ENCODE results near the gene ANKRD11. TPM values are rescaled to one million over a fixed set of nuclear protein-coding genes. Genes with fewer than 3 reads are reported as not detected.

ANKRD11 gene
- total RNA-seq, 4 donors from 2014 or later: 67.0 to 107 (median 88.9) TPM

DNA sequence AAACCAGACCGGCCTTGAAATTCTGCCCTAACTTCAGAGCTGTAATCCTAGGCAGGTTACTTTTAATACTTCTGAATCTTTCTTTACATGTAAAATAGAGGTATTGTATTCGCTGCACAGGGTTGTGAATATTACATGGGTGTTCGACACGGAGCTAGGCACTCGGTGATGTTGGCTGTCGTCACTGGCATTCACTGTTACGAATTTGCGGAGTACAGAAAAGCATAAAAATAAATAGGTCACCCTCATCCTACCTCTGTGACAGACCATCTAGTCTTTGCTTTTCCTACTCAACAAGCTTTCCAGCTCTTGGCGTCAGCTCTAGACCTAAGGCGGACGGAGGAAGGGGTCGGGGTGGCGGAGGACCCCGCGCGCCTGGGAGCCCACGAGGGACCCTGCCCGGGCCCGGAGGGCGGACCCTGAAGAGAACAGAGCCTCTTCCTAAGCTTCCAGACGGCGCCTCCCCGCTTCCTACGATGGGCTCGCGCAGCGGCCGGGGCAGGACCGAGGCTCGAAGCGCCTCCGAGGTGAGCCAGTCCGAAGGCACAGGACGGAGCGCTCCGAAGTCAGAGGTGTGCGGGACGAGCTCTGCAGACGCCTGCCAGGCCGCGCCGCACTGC, 17.0 kb upstream of the ANKRD11 start:
- H3K4me3 ChIP-seq: peak overlapping the region; percentile 84 to 96
- 29% methylated on average over 8 of the region's 42 CpGs; no CpG with 5 or more reads in 1 of the 2 donors for WGBS, 2 donors (ENCODE audit: low coverage in 1 of 2)
- no peaks in the 10 kb centered on the region for H3K27me3 ChIP-seq
- peak overlapping the region; percentile 70 to 99 (median 94) for H3K27ac ChIP-seq
- peaks cover 0 to 54% (median 27%) of the 10 kb centered on the region in 3 donors for H3K4me1 ChIP-seq
- no peak for TF ChIP-seq POLR2AphosphoS5 (IDR thresholded peaks at IDR 0.05)
- no peaks in the 10 kb centered on the region for H3K9me3 ChIP-seq
- peaks cover 0 to 22% of the 10 kb centered on the region in 2 donors for H3K36me3 ChIP-seq
- ATAC-seq: no peak

DNA sequence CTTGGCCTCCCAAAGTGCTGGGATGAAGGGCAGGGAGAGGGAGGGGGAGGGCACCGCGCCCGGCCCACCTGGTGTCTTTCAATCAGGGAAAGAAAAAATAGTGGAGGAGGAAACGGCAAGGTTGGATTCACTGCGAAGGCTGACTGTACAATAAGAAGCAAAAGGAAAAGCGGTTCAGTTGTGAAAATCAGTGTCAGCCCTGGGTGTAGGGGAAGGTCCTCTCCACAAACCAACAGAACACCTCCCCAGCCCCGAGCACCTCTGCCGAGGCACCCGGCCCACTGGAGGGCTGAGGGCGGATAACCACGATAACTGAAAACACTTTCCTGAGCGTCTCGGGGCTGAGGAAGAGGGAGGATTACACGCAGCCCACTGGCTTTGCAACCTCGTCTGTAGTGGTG, 16.4 kb upstream of the ANKRD11 start:
- 41 to 50% methylated on average over 2 to 9 of the region's 15 CpGs for WGBS, 2 donors (ENCODE audit: low coverage in 1 of 2)
- TF ChIP-seq POLR2AphosphoS5 (IDR thresholded peaks at IDR 0.05): no peak
- TF ChIP-seq, protein P1, sequence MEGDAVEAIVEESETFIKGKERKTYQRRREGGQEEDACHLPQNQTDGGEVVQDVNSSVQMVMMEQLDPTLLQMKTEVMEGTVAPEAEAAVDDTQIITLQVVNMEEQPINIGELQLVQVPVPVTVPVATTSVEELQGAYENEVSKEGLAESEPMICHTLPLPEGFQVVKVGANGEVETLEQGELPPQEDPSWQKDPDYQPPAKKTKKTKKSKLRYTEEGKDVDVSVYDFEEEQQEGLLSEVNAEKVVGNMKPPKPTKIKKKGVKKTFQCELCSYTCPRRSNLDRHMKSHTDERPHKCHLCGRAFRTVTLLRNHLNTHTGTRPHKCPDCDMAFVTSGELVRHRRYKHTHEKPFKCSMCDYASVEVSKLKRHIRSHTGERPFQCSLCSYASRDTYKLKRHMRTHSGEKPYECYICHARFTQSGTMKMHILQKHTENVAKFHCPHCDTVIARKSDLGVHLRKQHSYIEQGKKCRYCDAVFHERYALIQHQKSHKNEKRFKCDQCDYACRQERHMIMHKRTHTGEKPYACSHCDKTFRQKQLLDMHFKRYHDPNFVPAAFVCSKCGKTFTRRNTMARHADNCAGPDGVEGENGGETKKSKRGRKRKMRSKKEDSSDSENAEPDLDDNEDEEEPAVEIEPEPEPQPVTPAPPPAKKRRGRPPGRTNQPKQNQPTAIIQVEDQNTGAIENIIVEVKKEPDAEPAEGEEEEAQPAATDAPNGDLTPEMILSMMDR (IDR thresholded peaks at IDR 0.05): no peak
- TF ChIP-seq POLR2A (IDR thresholded peaks at IDR 0.05): no peak
- no peak for TF ChIP-seq EP300 (IDR thresholded peaks at IDR 0.05)
- Histone ChIP-seq H3K4me3 (peak overlapping the region in 1 of 2 donors; percentile 96), H3K36me3 (peaks cover 0 to 16% of the 10 kb centered on the region in 2 donors), H3K4me1 (peaks cover 0 to 54% (median 27%) of the 10 kb centered on the region in 3 donors), H3K27me3 (no peaks in the 10 kb centered on the region), H3K27ac (peak overlapping the region in 3 of 4 donors; percentile 93 to 99 (median 96)), H3K9me3 (no peaks in the 10 kb centered on the region)
- ATAC-seq: no peak

DNA sequence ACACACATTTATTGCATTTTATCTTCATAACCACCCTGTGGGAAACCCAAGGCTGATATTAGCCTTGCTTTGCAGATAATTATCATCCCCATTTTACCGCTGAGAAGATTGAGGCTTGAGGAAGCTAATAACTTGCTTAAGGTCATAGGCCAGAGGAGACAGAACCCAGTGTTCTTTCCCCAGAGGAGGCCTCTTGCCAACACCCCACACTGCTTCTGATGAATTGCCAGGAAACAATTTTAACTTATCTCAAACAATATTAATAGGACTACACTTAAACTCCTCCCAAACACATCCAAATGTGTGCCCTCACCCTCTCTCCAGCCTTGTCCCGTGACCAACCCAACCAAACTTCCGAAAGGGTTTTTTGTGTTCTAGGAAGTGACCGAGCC, 15.7 kb upstream of the ANKRD11 start:
- TF ChIP-seq POLR2A (IDR thresholded peaks at IDR 0.05) (no peak), EP300 (IDR thresholded peaks at IDR 0.05) (no peak), POLR2AphosphoS5 (IDR thresholded peaks at IDR 0.05) (no peak)
- TF ChIP-seq, protein P1 (IDR thresholded peaks at IDR 0.05): no peak
- peak overlapping the region in 1 of 2 donors; percentile 8 for H3K4me3 ChIP-seq

DNA sequence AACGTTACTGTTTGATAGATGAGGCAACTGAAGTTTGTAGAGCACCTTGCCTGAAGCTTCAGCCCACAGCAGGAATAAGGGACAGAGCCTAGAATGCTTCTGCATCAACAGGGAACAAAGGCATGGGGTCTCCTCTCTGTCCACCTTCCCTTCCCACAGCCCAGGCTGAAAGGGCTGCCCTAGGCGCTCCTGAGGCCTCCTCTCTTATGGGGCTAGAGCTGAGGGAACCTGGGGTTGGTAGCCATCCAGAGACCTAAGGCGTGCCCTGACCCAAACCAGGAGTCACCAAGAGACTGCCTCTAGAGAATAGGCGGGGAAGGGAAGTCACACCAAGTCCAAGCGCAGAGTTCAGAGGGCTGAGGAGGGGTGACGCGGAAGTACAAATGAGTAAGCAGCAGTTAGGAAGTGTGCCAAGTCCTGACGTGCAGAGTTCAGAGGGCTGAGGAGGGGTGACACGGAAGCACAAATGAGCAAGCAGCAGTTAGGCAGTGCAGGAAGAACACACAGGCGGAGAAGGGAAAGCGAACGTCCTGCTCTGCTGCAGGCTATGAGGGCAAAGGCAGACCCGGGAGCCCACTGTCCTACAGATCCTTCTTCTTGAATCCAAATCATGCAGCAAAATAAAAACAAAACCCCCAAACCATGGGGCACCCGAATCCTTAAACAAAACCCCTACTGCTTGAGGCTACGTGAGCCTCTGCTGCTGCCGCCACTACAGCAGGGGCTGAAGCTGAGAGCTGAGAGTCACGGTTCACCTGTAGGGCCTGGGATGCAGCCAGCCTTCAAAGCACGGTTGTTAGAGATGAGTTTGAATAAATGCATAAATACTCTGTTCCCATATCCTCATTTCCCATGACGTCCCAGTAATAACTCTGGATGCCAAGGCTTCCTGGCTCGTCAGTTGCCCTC, 15.1 kb upstream of the ANKRD11 start:
- TF ChIP-seq POLR2A (IDR thresholded peaks at IDR 0.05): peak in 1 of 2 donors; percentile 39
- TF ChIP-seq, protein P1 (IDR thresholded peaks at IDR 0.05): no peak
- TF ChIP-seq EP300 (IDR thresholded peaks at IDR 0.05): no peak
- TF ChIP-seq POLR2AphosphoS5 (IDR thresholded peaks at IDR 0.05): peak; percentile 76
- Histone ChIP-seq H3K4me3 (peak overlapping the region in 1 of 2 donors; percentile 8), H3K36me3 (peaks cover 0 to 3% of the 10 kb centered on the region in 2 donors), H3K4me1 (peaks cover 0 to 50% (median 27%) of the 10 kb centered on the region in 3 donors), H3K27ac (peak overlapping the region in 3 of 4 donors; percentile 64 to 78 (median 71)), H3K9me3 (no peaks in the 10 kb centered on the region), H3K27me3 (no peaks in the 10 kb centered on the region)
- WGBS, 2 donors (ENCODE audit: low coverage in 1 of 2): 41 to 64% methylated on average over 7 to 16 of the region's 20 CpGs
- ATAC-seq: peak; percentile 57

More for the DNA sequence above, 15.7 kb upstream of the ANKRD11 start:
- Histone ChIP-seq H3K27ac (peak overlapping the region in 3 of 4 donors; percentile 64 to 78 (median 71)), H3K27me3 (no peaks in the 10 kb centered on the region), H3K36me3 (peaks cover 0 to 10% of the 10 kb centered on the region in 2 donors), H3K4me1 (peaks cover 0 to 54% (median 27%) of the 10 kb centered on the region in 3 donors), H3K9me3 (no peaks in the 10 kb centered on the region)
- WGBS, 2 donors (ENCODE audit: low coverage in 1 of 2): 57 to 79% methylated on average over 4 of the region's 4 CpGs
- no peak for ATAC-seq

DNA sequence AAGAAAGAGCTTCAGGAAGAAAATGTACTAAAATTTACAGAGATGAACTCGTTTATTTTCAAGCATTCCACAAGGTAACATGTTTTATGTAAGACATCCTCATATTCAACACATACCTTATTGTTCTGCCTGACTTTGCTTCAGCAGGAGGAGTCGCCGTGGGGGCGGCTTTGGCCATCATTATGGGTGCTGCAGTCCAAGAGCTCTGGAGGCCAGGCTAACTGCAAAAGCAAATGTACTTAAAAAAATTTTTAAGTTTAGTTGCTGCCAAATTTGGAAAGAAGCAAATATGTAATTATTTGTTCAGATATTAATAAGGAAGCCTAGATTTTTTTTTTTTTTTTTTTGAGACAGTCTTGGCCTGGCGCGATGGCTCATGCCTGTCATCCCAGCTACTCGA, 13.7 kb upstream of the ANKRD11 start:
- Histone ChIP-seq H3K4me1 (peaks cover 0 to 37% (median 20%) of the 10 kb centered on the region in 3 donors), H3K36me3 (peaks cover 0 to 3% of the 10 kb centered on the region in 2 donors), H3K4me3 (no peak overlapping the region), H3K9me3 (no peaks in the 10 kb centered on the region), H3K27ac (no peak overlapping the region), H3K27me3 (no peaks in the 10 kb centered on the region)
- no peak for ATAC-seq
- WGBS, 2 donors (ENCODE audit: low coverage in 1 of 2): 64 to 86% methylated on average over 7 of the region's 7 CpGs
- TF ChIP-seq POLR2AphosphoS5 (IDR thresholded peaks at IDR 0.05): no peak
- TF ChIP-seq POLR2A (IDR thresholded peaks at IDR 0.05): no peak
- TF ChIP-seq, protein P1 (IDR thresholded peaks at IDR 0.05): no peak
- TF ChIP-seq EP300 (IDR thresholded peaks at IDR 0.05): no peak
